Panc1 (cell line): ENCODE results near the gene ZBED1. TPM values are rescaled to one million over a fixed set of nuclear protein-coding genes. Genes with fewer than 3 reads are reported as not detected.
"Not testable (repeated sequence)": the region's sequence is repeated elsewhere in the genome, so short reads cannot be mapped to it uniquely, and the experiment has no call there.

Experiments
- ATAC-seq: fragments of 200-7000 bp; cut with Tn5 transposase; 2 replicates; pipeline ENCODE4 v1.9.1; 2020; ENCODE audit warnings: mild to moderate bottlenecking, moderate library complexity
- BruUV-seq: library from RNA; stranded (reverse); fragments of 400-500 nt; replicated peaks from 2 replicates; lab custom pipeline; 2021; lab: Mats Ljungman, UMichigan
- CTCF ChIA-PET: fragments of 300-600 bp; sonication (Branson Sonifier 250); formaldehyde crosslinking; loops from one replicate; lab custom pipeline; 2022; ENCODE audit warnings: antibody characterized with exemption; lab: Charles Lee
- POLR2A ChIA-PET: fragments of 300-600 bp; sonication (Branson Sonifier 250); formaldehyde crosslinking; loops from one replicate; lab custom pipeline; 2022; ENCODE audit warnings: antibody characterized with exemption; lab: Charles Lee
- DNase-seq: peaks from one replicate; pipeline ENCODE4 v3.0.0-alpha.2; 2010; ENCODE audit warnings: low read depth, low spot score
- H3K27ac ChIP-seq: 2 replicates; pipeline ENCODE4 v1.5.1; 2011; ENCODE audit warnings: mild to moderate bottlenecking, low read length, inconsistent platforms
- H3K27me3 ChIP-seq: fragments of 200-500 bp; sonication (Bioruptor generic); 2 replicates; pipeline ENCODE4 v1.6.0; 2014; ENCODE audit warnings: low read length, inconsistent platforms; ENCODE audit not compliant: control insufficient read depth, insufficient read depth
- H3K36me3 ChIP-seq: fragments of 200-500 bp; sonication (Bioruptor generic); 2 replicates; pipeline ENCODE4 v1.5.1; 2014; ENCODE audit warnings: inconsistent platforms, mild to moderate bottlenecking, low read length, moderate library complexity; ENCODE audit not compliant: control insufficient read depth, insufficient read depth
- H3K4me1 ChIP-seq: 2 replicates; pipeline ENCODE4 v1.5.1; 2011; ENCODE audit warnings: inconsistent platforms, mild to moderate bottlenecking, low read length, moderate library complexity; ENCODE audit not compliant: control insufficient read depth, insufficient read depth
- H3K4me3 ChIP-seq, 2 experiments: 2 replicates each; pipeline ENCODE4 v1.5.1; 2011 to 2012; ENCODE audit warnings: low read depth in 2 of 2, low read length in 2 of 2, mild to moderate bottlenecking in 2 of 2, inconsistent platforms in 1 of 2, moderate library complexity in 1 of 2
- H3K9me3 ChIP-seq: fragments of 200-500 bp; sonication (Bioruptor generic); 2 replicates; pipeline ENCODE4 v1.5.1; 2014; ENCODE audit warnings: low read depth, mild to moderate bottlenecking, inconsistent platforms, low read length, moderate library complexity; ENCODE audit not compliant: control insufficient read depth, insufficient read depth
- POLR2AphosphoS5 ChIP-seq: IDR thresholded peaks from 2 replicates; pipeline ENCODE4 v1.6.1; 2012; ENCODE audit warnings: mild to moderate bottlenecking, low read depth, low read length, moderate library complexity
- SIN3A ChIP-seq: IDR thresholded peaks from 2 replicates; pipeline ENCODE4 v1.6.1; 2012; ENCODE audit warnings: low read depth, mild to moderate bottlenecking, low read length, moderate library complexity, borderline replicate concordance; ENCODE audit not compliant: insufficient read depth
- TCF7L2 ChIP-seq: IDR thresholded peaks from 2 replicates; pipeline ENCODE4 v1.6.1; 2011; ENCODE audit warnings: mild to moderate bottlenecking, low read depth, low read length, inconsistent platforms
- in situ Hi-C: cut with HindIII; loops from 2 replicates; pipeline ENCODE4 v1.10.0; 2016; ENCODE audit warnings: low sequenced_read_pairs, low pct_unique_long_range_greater_than_20kb
- intact Hi-C: fragments of 100-400 bp; cut with micrococcal nuclease; formaldehyde crosslinking; loops from one replicate; pipeline ENCODE4 v1.10.0; 2022; ENCODE audit not compliant: unreplicated experiment
- total RNA-seq: library from RNA; stranded (reverse); gene quantifications from one replicate; pipeline ENCODE4 v1.2.1, GENCODE V29; 2021; ENCODE audit not compliant: unreplicated experiment
- TF ChIP-seq, protein P1 (sequence below): fragments of 450-650 bp; IDR thresholded peaks from 2 replicates; pipeline ENCODE4 v1.5.1; 2017; ENCODE audit warnings: mild to moderate bottlenecking
- TF ChIP-seq, protein P2 (sequence below), 2 experiments: IDR thresholded peaks; 2 replicates each; pipeline ENCODE4 v1.6.1; 2011 to 2012; ENCODE audit warnings: low read depth in 2 of 2, control low read depth in 1 of 2, low read length in 1 of 2, mild to moderate bottlenecking in 1 of 2, moderate library complexity in 1 of 2; ENCODE audit not compliant: insufficient read depth in 1 of 2

ZBED1 gene
- total RNA-seq, 1 experiment from 2014 or later, result 23.9 TPM

DNA sequence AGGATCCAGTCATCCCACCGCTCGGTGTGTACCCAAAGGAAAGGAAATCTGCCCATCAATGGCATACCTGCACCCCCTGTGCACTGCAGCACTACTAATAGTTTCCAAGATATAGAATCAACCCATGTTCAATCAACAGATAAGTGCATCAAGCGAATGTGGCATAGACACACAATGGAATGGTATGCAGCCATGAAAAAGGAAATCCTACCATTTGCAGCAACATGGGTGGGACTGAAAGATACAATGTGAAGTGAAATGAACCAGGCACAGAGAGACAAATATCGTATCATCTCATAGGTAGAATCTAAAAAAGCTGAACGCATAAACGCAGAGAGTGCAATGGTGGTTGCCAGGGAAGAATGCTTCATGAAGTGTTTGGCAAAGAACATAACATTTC lies 42.5 kb downstream of the ZBED1 start:
- Histone ChIP-seq H3K4me3 (no peak overlapping the region), H3K27ac (no peak overlapping the region), H3K36me3 (no peaks in the 10 kb centered on the region), H3K4me1 (no peaks in the 10 kb centered on the region), H3K9me3 (no peaks in the 10 kb centered on the region), H3K27me3 (no peaks in the 10 kb centered on the region)
- in situ Hi-C loops, result no loop called here
- ATAC-seq (no peak), DNase-seq (no peak)
- intact Hi-C loops, result no loop called here
- POLR2A ChIA-PET, result no interaction called here
- no TSS peak for BruUV-seq
- CTCF ChIA-PET, result no interaction called here
- TF ChIP-seq, protein P1, sequence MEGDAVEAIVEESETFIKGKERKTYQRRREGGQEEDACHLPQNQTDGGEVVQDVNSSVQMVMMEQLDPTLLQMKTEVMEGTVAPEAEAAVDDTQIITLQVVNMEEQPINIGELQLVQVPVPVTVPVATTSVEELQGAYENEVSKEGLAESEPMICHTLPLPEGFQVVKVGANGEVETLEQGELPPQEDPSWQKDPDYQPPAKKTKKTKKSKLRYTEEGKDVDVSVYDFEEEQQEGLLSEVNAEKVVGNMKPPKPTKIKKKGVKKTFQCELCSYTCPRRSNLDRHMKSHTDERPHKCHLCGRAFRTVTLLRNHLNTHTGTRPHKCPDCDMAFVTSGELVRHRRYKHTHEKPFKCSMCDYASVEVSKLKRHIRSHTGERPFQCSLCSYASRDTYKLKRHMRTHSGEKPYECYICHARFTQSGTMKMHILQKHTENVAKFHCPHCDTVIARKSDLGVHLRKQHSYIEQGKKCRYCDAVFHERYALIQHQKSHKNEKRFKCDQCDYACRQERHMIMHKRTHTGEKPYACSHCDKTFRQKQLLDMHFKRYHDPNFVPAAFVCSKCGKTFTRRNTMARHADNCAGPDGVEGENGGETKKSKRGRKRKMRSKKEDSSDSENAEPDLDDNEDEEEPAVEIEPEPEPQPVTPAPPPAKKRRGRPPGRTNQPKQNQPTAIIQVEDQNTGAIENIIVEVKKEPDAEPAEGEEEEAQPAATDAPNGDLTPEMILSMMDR, result no peak

DNA sequence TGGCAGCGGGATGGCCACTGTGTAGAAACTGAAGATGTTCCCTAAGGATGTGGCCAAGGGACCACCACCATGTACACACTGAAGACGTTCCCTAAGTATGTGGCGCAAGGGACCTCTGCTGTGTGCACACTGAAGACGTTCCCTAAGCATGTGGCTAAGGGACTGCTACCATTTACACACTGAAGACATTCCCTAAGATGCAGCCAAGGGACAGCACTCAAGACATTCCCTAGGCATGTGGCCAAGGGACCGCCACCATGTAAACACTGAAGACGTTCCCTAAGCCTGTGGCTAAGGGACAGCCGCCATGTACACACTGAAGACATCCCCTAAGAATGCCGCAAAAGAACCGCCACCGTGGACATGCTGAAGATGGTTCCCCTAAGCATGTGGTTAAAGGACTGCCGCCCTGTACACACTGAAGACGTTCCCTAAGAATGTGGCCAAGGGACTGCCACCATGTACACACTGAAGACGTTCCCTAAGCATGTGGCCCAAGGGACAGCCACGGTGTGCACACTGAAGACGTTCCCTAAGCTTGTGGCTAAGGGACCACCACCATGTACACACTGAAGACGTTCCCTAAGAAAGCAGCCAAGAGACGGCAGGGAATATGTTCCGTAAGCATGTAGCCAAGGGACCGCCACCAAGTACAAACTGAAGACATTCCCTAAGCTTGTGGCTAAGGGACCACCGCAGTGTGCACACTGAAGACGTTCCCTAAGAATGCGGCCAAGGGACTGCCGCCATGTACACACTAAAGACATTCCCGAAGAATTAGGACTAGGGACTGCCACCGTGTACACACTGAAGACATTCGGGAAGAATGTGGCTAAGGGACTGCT lies 43.3 kb downstream of the ZBED1 start:
- Histone ChIP-seq H3K36me3 (no peaks in the 10 kb centered on the region), H3K9me3 (no peaks in the 10 kb centered on the region), H3K27me3 (no peaks in the 10 kb centered on the region), H3K4me1 (no peaks in the 10 kb centered on the region), H3K4me3 (no peak overlapping the region), H3K27ac (no peak overlapping the region)
- CTCF ChIA-PET, result no interaction called here
- DNase-seq (no peak), ATAC-seq (no peak)
- intact Hi-C loops (no loop called here), in situ Hi-C loops (no loop called here)
- no peak for TF ChIP-seq TCF7L2
- no peak for TF ChIP-seq SIN3A
- TF ChIP-seq, protein P1, result no peak
- no peak for TF ChIP-seq POLR2AphosphoS5
- TF ChIP-seq, protein P2, sequence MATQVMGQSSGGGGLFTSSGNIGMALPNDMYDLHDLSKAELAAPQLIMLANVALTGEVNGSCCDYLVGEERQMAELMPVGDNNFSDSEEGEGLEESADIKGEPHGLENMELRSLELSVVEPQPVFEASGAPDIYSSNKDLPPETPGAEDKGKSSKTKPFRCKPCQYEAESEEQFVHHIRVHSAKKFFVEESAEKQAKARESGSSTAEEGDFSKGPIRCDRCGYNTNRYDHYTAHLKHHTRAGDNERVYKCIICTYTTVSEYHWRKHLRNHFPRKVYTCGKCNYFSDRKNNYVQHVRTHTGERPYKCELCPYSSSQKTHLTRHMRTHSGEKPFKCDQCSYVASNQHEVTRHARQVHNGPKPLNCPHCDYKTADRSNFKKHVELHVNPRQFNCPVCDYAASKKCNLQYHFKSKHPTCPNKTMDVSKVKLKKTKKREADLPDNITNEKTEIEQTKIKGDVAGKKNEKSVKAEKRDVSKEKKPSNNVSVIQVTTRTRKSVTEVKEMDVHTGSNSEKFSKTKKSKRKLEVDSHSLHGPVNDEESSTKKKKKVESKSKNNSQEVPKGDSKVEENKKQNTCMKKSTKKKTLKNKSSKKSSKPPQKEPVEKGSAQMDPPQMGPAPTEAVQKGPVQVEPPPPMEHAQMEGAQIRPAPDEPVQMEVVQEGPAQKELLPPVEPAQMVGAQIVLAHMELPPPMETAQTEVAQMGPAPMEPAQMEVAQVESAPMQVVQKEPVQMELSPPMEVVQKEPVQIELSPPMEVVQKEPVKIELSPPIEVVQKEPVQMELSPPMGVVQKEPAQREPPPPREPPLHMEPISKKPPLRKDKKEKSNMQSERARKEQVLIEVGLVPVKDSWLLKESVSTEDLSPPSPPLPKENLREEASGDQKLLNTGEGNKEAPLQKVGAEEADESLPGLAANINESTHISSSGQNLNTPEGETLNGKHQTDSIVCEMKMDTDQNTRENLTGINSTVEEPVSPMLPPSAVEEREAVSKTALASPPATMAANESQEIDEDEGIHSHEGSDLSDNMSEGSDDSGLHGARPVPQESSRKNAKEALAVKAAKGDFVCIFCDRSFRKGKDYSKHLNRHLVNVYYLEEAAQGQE (IDR thresholded peaks at IDR 0.05; ENCODE audit: insufficient read depth in 1 of 2, low read depth in 2 of 2, low read length in 1 of 2), result no peak
- no TSS peak for BruUV-seq
- POLR2A ChIA-PET, result no interaction called here

DNA sequence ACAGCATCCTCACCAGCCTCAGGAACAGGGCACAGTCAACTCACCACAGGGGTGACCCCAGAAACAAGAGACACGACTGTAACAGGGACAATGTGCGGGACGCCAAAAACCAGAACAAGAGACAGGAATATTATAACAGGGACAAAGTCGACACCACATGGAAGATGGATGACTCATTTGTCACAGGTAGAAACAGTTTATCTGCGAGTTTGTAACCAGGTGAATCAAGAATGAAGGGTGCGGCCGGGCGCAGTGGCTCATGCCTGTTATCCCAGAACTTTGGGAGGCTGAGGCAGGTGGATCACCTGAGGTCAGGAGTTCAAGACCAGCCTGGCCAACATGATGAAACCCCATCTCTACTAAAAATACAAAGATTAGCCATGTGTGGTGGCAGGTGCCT lies 44.7 kb downstream of the ZBED1 start:
- H3K36me3 ChIP-seq, H3K4me3 ChIP-seq, H3K4me1 ChIP-seq, DNase-seq, ATAC-seq, H3K9me3 ChIP-seq, in situ Hi-C loops, H3K27ac ChIP-seq, POLR2A ChIA-PET, BruUV-seq, CTCF ChIA-PET, H3K27me3 ChIP-seq, intact Hi-C loops: not testable (repeated sequence)

DNA sequence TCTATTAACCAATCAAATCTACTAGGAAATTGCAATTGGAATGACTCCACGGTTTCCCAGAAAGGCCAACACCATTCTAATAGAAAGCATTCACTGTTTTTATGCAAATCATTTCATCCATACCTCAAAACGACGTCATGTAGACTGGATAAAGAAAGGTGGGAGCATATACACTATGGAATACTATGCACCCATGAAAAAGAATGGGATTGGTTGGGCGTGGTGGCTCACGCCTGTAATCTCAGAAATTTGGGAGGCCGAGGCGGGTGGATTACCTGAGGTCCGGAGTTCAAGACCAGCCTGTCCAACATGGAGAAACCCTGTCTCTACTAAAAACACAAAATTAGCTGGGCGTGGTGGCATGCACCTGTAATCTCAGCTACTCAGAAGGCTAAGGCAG lies 46.2 kb downstream of the ZBED1 start:
- H3K27ac ChIP-seq, POLR2A ChIA-PET, CTCF ChIA-PET, H3K4me1 ChIP-seq, H3K27me3 ChIP-seq, intact Hi-C loops, ATAC-seq, DNase-seq, BruUV-seq, H3K36me3 ChIP-seq, H3K4me3 ChIP-seq, in situ Hi-C loops, H3K9me3 ChIP-seq: not testable (repeated sequence)
